ENCODE measurements around the gene IL17RD. TPM values are rescaled to one million over a fixed set of nuclear protein-coding genes. Genes with fewer than 3 reads are reported as not detected.

IL17RD gene
- total RNA-seq, 2 donors from 2014 or later: 3.1 to 7.9 TPM

- ATAC-seq (ENCODE audit: insufficient number of reproducible peaks, low FRiP score, low read depth) (no peak), DNase-seq (ENCODE audit: low spot score) (no peak)
- Histone ChIP-seq H3K36me3 (no peaks in the 10 kb centered on the region), H3K4me1 (ENCODE audit: control insufficient read depth in 1 of 2, low read depth in 2 of 2) (peaks cover 5 to 40% of the 10 kb centered on the region in 2 donors), H3K4me3 (peak overlapping the region; percentile 82), H3K27ac (no peak overlapping the region), H3K27me3 (replicated peaks; ENCODE audit: insufficient read depth) (no peaks in the 10 kb centered on the region), H3K9me3 (no peaks in the 10 kb centered on the region)
- no peak for TF ChIP-seq CTCF (IDR thresholded peaks at IDR 0.05)
These were observed 916 bp downstream of the IL17RD start for GRCh38 chr3:57164217-57164656.

GRCh38 chr3:57163751-57164150 lies 1.4 kb downstream of the IL17RD start:
- no peak for TF ChIP-seq CTCF (IDR thresholded peaks at IDR 0.05)
- ATAC-seq (ENCODE audit: insufficient number of reproducible peaks, low FRiP score, low read depth): no peak
- H3K27ac ChIP-seq: no peak overlapping the region

GRCh38 chr3:57161915-57162314 lies 3.2 kb downstream of the IL17RD start:
- Histone ChIP-seq H3K27me3 (replicated peaks; ENCODE audit: insufficient read depth) (no peaks in the 10 kb centered on the region), H3K27ac (no peak overlapping the region), H3K4me3 (no peak overlapping the region), H3K4me1 (ENCODE audit: control insufficient read depth in 1 of 2, low read depth in 2 of 2) (peaks cover 8 to 46% of the 10 kb centered on the region in 2 donors), H3K9me3 (no peaks in the 10 kb centered on the region), H3K36me3 (no peaks in the 10 kb centered on the region)
- DNase-seq (ENCODE audit: low spot score): no peak
- TF ChIP-seq CTCF (IDR thresholded peaks at IDR 0.05): no peak
- no peak for ATAC-seq (ENCODE audit: insufficient number of reproducible peaks, low FRiP score, low read depth)

More at GRCh38 chr3:57163751-57164150, 1.4 kb downstream of the IL17RD start:
- no peak for DNase-seq (ENCODE audit: low spot score)
- Histone ChIP-seq H3K4me1 (ENCODE audit: control insufficient read depth in 1 of 2, low read depth in 2 of 2) (peaks cover 8 to 44% of the 10 kb centered on the region in 2 donors), H3K9me3 (no peaks in the 10 kb centered on the region), H3K27me3 (replicated peaks; ENCODE audit: insufficient read depth) (no peaks in the 10 kb centered on the region), H3K4me3 (peak overlapping the region; percentile 82), H3K36me3 (no peaks in the 10 kb centered on the region)

- DNase-seq (ENCODE audit: low spot score) (no peak), ATAC-seq (ENCODE audit: insufficient number of reproducible peaks, low FRiP score, low read depth) (no peak)
- H3K27me3 ChIP-seq (replicated peaks; ENCODE audit: insufficient read depth): no peaks in the 10 kb centered on the region
- peak overlapping the region in 1 of 2 donors; percentile 23 for H3K27ac ChIP-seq
- H3K4me3 ChIP-seq: no peak overlapping the region
- no peaks in the 10 kb centered on the region for H3K9me3 ChIP-seq
- peaks cover 8 to 46% of the 10 kb centered on the region in 2 donors for H3K4me1 ChIP-seq (ENCODE audit: control insufficient read depth in 1 of 2, low read depth in 2 of 2)
- no peaks in the 10 kb centered on the region for H3K36me3 ChIP-seq
- no peak for TF ChIP-seq CTCF (IDR thresholded peaks at IDR 0.05)
These were observed 4.2 kb downstream of the IL17RD start for GRCh38 chr3:57160765-57161538.

GRCh38 chr3:57160076-57160764 lies 4.9 kb downstream of the IL17RD start:
- Histone ChIP-seq H3K9me3 (no peaks in the 10 kb centered on the region), H3K36me3 (no peaks in the 10 kb centered on the region), H3K27me3 (replicated peaks; ENCODE audit: insufficient read depth) (no peaks in the 10 kb centered on the region), H3K4me3 (no peak overlapping the region), H3K4me1 (ENCODE audit: control insufficient read depth in 1 of 2, low read depth in 2 of 2) (peaks cover 8 to 42% of the 10 kb centered on the region in 2 donors), H3K27ac (peak overlapping the region in 1 of 2 donors; percentile 23)
- ATAC-seq (ENCODE audit: insufficient number of reproducible peaks, low FRiP score, low read depth) (no peak), DNase-seq (ENCODE audit: low spot score) (no peak)
- TF ChIP-seq CTCF (IDR thresholded peaks at IDR 0.05): no peak

Measured in thoracic aorta (tissue), 2 donors.